SK-N-SH (cell line): ENCODE data around the gene AVPR2. TPM values are rescaled to one million over a fixed set of nuclear protein-coding genes. Genes with fewer than 3 reads are reported as not detected.

ENCODE experiments used
- CTCF ChIA-PET: fragments of 300-600, 350-600 bp; formaldehyde crosslinking; extraction: SDS; loops from one replicate; lab custom pipeline; 2021; lab: Yijun Ruan, JAX
- POLR2A ChIA-PET: fragments of 350-600 bp; sonication (Branson Sonifier 250); formaldehyde crosslinking; extraction: SDS; loops from one replicate; lab custom pipeline; 2020; ENCODE audit warnings: antibody characterized with exemption, inconsistent platforms; lab: Yijun Ruan, JAX
- DNase-seq: peaks from one replicate; pipeline ENCODE4 v3.0.0; 2012
- H2AFZ ChIP-seq: fragments of 200-600 bp; sonication (generic); 2 replicates; pipeline ENCODE4 v1.8.1; 2016; ENCODE audit warnings: antibody characterized with exemption, mild to moderate bottlenecking, low read depth
- H3F3A ChIP-seq: fragments of 200-600 bp; sonication (generic); replicated peaks from 2 replicates; pipeline ENCODE3; 2016; ENCODE audit warnings: antibody characterized with exemption, mild to moderate bottlenecking; ENCODE audit not compliant: insufficient read depth
- H3K27ac ChIP-seq, 2 experiments: fragments of 200-500 bp in 1 of 2; fragments of 200-600 bp in 1 of 2; sonication (Bioruptor generic) in 1 of 2; sonication (generic), shearing (Covaris generic) in 1 of 2; 2 replicates each; pipeline versions ENCODE4 v1.5.1 to v1.6.1; 2014 to 2016; ENCODE audit warnings: low read depth in 2 of 2, inconsistent platforms in 1 of 2, low read length in 1 of 2, mild to moderate bottlenecking in 1 of 2, mixed read lengths in 1 of 2
- H3K27me3 ChIP-seq: fragments of 200-600 bp; sonication (generic), shearing (Covaris generic); 2 replicates; pipeline ENCODE4 v1.6.1; 2016; ENCODE audit warnings: mixed run types; ENCODE audit not compliant: insufficient read depth
- H3K36me3 ChIP-seq, 2 experiments: fragments of 200-500 bp in 1 of 2; fragments of 200-600 bp in 1 of 2; sonication (Bioruptor generic) in 1 of 2; sonication (generic) in 1 of 2; replicated peaks in 1 of 2; 2 replicates each; pipeline versions ENCODE3 to v1.5.1; 2014 to 2016; ENCODE audit warnings: low read length in 1 of 2, mild to moderate bottlenecking in 1 of 2; ENCODE audit not compliant: insufficient read depth in 2 of 2, control insufficient read depth in 1 of 2
- H3K4me1 ChIP-seq, 2 experiments: fragments of 200-500 bp in 1 of 2; fragments of 200-600 bp in 1 of 2; sonication (Bioruptor generic) in 1 of 2; sonication (generic), shearing (Covaris generic) in 1 of 2; 2 replicates each; pipeline versions ENCODE4 v1.5.1 to v1.6.1; 2014 to 2016; ENCODE audit warnings: low read depth in 1 of 2, low read length in 1 of 2, mixed run types in 1 of 2; ENCODE audit not compliant: insufficient read depth in 2 of 2, control insufficient read depth in 1 of 2
- H3K4me2 ChIP-seq: fragments of 200-600 bp; sonication (generic), shearing (Covaris generic); 2 replicates; pipeline ENCODE4 v1.6.1; 2017; ENCODE audit warnings: mixed run types
- H3K4me3 ChIP-seq, 2 experiments: fragments of 200-500 bp in 1 of 2; fragments of 200-600 bp in 1 of 2; sonication (Bioruptor generic) in 1 of 2; sonication (generic), shearing (Covaris generic) in 1 of 2; 2 replicates each; pipeline versions ENCODE4 v1.5.1 to v1.8.1; 2014 to 2016; ENCODE audit warnings: low read depth in 2 of 2, inconsistent platforms in 1 of 2, low read length in 1 of 2, mild to moderate bottlenecking in 1 of 2, mixed read lengths in 1 of 2, moderate library complexity in 1 of 2
- H3K79me2 ChIP-seq: fragments of 200-600 bp; sonication (generic); 2 replicates; pipeline ENCODE4 v1.8.1; 2017; ENCODE audit warnings: mild to moderate bottlenecking; ENCODE audit not compliant: insufficient read depth
- H3K9ac ChIP-seq: fragments of 200-600 bp; sonication (generic); 2 replicates; pipeline ENCODE4 v1.6.1; 2017; ENCODE audit warnings: mixed run types
- H3K9me2 ChIP-seq: fragments of 200-600 bp; sonication (generic); 2 replicates; pipeline ENCODE4 v1.6.1; 2017; ENCODE audit warnings: mixed run types
- H3K9me3 ChIP-seq: fragments of 200-600 bp; sonication (generic); 2 replicates; pipeline ENCODE4 v1.6.1; 2017; ENCODE audit warnings: mixed run types, mild to moderate bottlenecking, moderate library complexity
- H4K20me1 ChIP-seq: fragments of 200-600 bp; sonication (generic); 2 replicates; pipeline ENCODE4 v1.6.1; 2017; ENCODE audit warnings: mild to moderate bottlenecking, mixed run types; ENCODE audit not compliant: insufficient read depth
- CHD2 ChIP-seq: fragments of 150-350 bp; IDR thresholded peaks from 2 replicates; pipeline ENCODE4 v1.6.1; 2018; ENCODE audit warnings: low read length; ENCODE audit not compliant: partially characterized antibody
- CTCF ChIP-seq: fragments of 200-600 bp; sonication (generic); IDR thresholded peaks from 2 replicates; pipeline ENCODE4 v1.6.1; 2017; ENCODE audit warnings: antibody characterized with exemption, mild to moderate bottlenecking, moderate library complexity
- ELF1 ChIP-seq: IDR thresholded peaks from 2 replicates; pipeline ENCODE4 v1.4.0; 2012
- EP300 ChIP-seq, 2 experiments: IDR thresholded peaks; 2 replicates each; pipeline versions ENCODE4 v1.4.0 to v1.6.1; 2012; ENCODE audit warnings: borderline replicate concordance in 1 of 2, low read depth in 1 of 2, low read length in 1 of 2
- EZH2phosphoT487 ChIP-seq: fragments of 200-600 bp; sonication (generic); IDR thresholded peaks from 2 replicates; pipeline ENCODE4 v1.6.1; 2017; ENCODE audit warnings: low read depth, mixed run types, mild to moderate bottlenecking, antibody characterized with exemption, moderate library complexity, borderline replicate concordance
- FOXM1 ChIP-seq: IDR thresholded peaks from 2 replicates; pipeline ENCODE4 v1.4.0; 2012; ENCODE audit warnings: low read depth, mild to moderate bottlenecking
- GATA2 ChIP-seq: sonication (generic); formaldehyde crosslinking; IDR thresholded peaks from 2 replicates; pipeline ENCODE4 v1.5.0; 2020; ENCODE audit warnings: mild to moderate bottlenecking, missing genetic modification reagents
- IRF3 ChIP-seq: fragments of 150-350 bp; IDR thresholded peaks from 2 replicates; pipeline ENCODE4 v1.6.1; 2016; ENCODE audit warnings: mild to moderate bottlenecking, low read depth, low read length
- MAX ChIP-seq: IDR thresholded peaks from 2 replicates; pipeline ENCODE4 v1.4.0; 2012; ENCODE audit warnings: low read depth
- MEF2A ChIP-seq: IDR thresholded peaks from 2 replicates; pipeline ENCODE4 v1.4.0; 2012; ENCODE audit warnings: low read depth, borderline replicate concordance
- MXI1 ChIP-seq: IDR thresholded peaks from 2 replicates; pipeline ENCODE4 v1.6.1; 2012; ENCODE audit warnings: mild to moderate bottlenecking, low read depth, low read length, improper control_type of control experiment
- NRF1 ChIP-seq: IDR thresholded peaks from 2 replicates; pipeline ENCODE4 v1.6.1; 2012; ENCODE audit warnings: low read depth, mild to moderate bottlenecking, low read length
- PBX3 ChIP-seq: IDR thresholded peaks from 2 replicates; pipeline ENCODE4; 2012
- RAD21 ChIP-seq: IDR thresholded peaks from 2 replicates; pipeline ENCODE4 v1.6.1; 2012; ENCODE audit warnings: mild to moderate bottlenecking, low read length
- RCOR1 ChIP-seq: fragments of 150-350 bp; IDR thresholded peaks from 2 replicates; pipeline ENCODE4 v1.6.1; 2017; ENCODE audit warnings: antibody characterized with exemption, low read length
- RFX5 ChIP-seq: IDR thresholded peaks from 2 replicates; pipeline ENCODE4 v1.6.1; 2012; ENCODE audit warnings: mild to moderate bottlenecking, improper control_type of control experiment, low read length
- RXRA ChIP-seq: IDR thresholded peaks from 2 replicates; pipeline ENCODE4 v1.4.0; 2012; ENCODE audit warnings: low read depth, mild to moderate bottlenecking, borderline replicate concordance
- TCF12 ChIP-seq: IDR thresholded peaks from 2 replicates; pipeline ENCODE4 v1.4.0; 2012
- USF2 ChIP-seq: fragments of 150-350 bp; IDR thresholded peaks from 2 replicates; pipeline ENCODE4 v1.6.1; 2017; ENCODE audit warnings: antibody characterized with exemption, low read length, low read depth, borderline replicate concordance
- WGBS: methylation state at CpG from one replicate; pipeline ENCODE4 v1.1.6; 2017; ENCODE audit warnings: low lambda C conversion rate; 5-methylcytosine and 5-hydroxymethylcytosine counted together
- polyA plus RNA-seq, 3 experiments: library from polyadenylated mRNA; depleted of rRNA; stranded (reverse); fragments of >200 nt; gene quantifications; 2 replicates each; pipeline ENCODE4 v1.2.3, GENCODE V29; 2012

The AVPR2 gene
- polyA plus RNA-seq, 1 of the 3 experiments (the other 2 are of a cell fraction) = not detected

- POLR2A ChIA-PET = interaction anchor here (1.7 kb wide), 1 partner anchor 40 kb away, joined by 5 read pairs; no protein-coding TSS in a partner anchor
- 42% methylated on average over 7 of the region's 8 CpGs for WGBS
These were observed 17.1 kb upstream of the AVPR2 start for GRCh38 chrX:153887385-153887784.

GRCh38 chrX:153888344-153888743 is 16.1 kb upstream of the AVPR2 start:
- CTCF ChIA-PET = interaction anchor here (1.2 kb wide), 1 partner anchor 59 kb away, joined by 3 read pairs; no protein-coding TSS in a partner anchor
- no peaks in the 10 kb centered on the region for H3K79me2 ChIP-seq
- no peak for TF ChIP-seq MAX
- TF ChIP-seq CHD2 = no peak
- no peak for TF ChIP-seq IRF3
- no peak for TF ChIP-seq RAD21
- no peak for TF ChIP-seq USF2
- TF ChIP-seq PBX3 = no peak
- TF ChIP-seq ELF1 = no peak
- no peak for TF ChIP-seq MEF2A
- TF ChIP-seq NRF1 = no peak
- no peak for TF ChIP-seq GATA2 (CRISPR knock-in tag)
- no peak for TF ChIP-seq RFX5

More at GRCh38 chrX:153887385-153887784, 17.1 kb upstream of the AVPR2 start:
- Histone ChIP-seq H3K4me2 (no peak overlapping the region), H3K9me2 (no peaks in the 10 kb centered on the region), H2AFZ (no peak overlapping the region), H3K9ac (no peak overlapping the region), H3K27ac (no peak overlapping the region), H3K79me2 (no peaks in the 10 kb centered on the region), H3K9me3 (no peaks in the 10 kb centered on the region), H3K4me3 (no peak overlapping the region), H3F3A (no peaks in the 10 kb centered on the region), H3K36me3 (no peaks in the 10 kb centered on the region), H3K4me1 (peaks cover 0 to 25% of the 10 kb centered on the region in 2 experiments; a peak in 1 of 4 replicates), H3K27me3 (peaks cover 39% of the 10 kb centered on the region), H4K20me1 (no peaks in the 10 kb centered on the region)
- DNase-seq = no peak
- CTCF ChIA-PET = no interaction called here
- no peak for TF ChIP-seq EZH2phosphoT487
- no peak for TF ChIP-seq EP300 (IDR thresholded peaks at IDR 0.05; ENCODE audit: borderline replicate concordance in 1 of 2, low read depth in 1 of 2, low read length in 1 of 2)
- TF ChIP-seq TCF12 = no peak
- TF ChIP-seq RCOR1 = no peak
- no peak for TF ChIP-seq RFX5
- TF ChIP-seq CTCF = no peak
- no peak for TF ChIP-seq FOXM1
- TF ChIP-seq PBX3 = no peak
- no peak for TF ChIP-seq MXI1
- no peak for TF ChIP-seq GATA2 (CRISPR knock-in tag)
- no peak for TF ChIP-seq RXRA

More at GRCh38 chrX:153888344-153888743, 16.1 kb upstream of the AVPR2 start:
- POLR2A ChIA-PET = no interaction called here
- Histone ChIP-seq H3K4me1 (peaks cover 0 to 22% of the 10 kb centered on the region in 2 experiments; a peak in 1 of 4 replicates), H3K4me3 (no peak overlapping the region), H3K27me3 (peaks cover 43% of the 10 kb centered on the region), H2AFZ (no peak overlapping the region), H3K9me3 (no peaks in the 10 kb centered on the region), H3K4me2 (no peak overlapping the region), H3F3A (no peaks in the 10 kb centered on the region), H3K27ac (no peak overlapping the region), H3K36me3 (no peaks in the 10 kb centered on the region), H4K20me1 (no peaks in the 10 kb centered on the region), H3K9ac (no peak overlapping the region), H3K9me2 (no peaks in the 10 kb centered on the region)
- no peak for DNase-seq
- 38% methylated on average over 4 of the region's 6 CpGs for WGBS
